ENCODE results near the gene OR8G5.
"Not testable (repeated sequence)": the region's sequence is repeated elsewhere in the genome, so short reads cannot be mapped to it uniquely, and the experiment has no call there.

OR8G5 gene

GRCh38 chr11:124225471-124225870, 30.7 kb upstream of the OR8G5 start:
- TF ChIP-seq TAF1 (IDR thresholded peaks at IDR 0.05; ENCODE audit: low read depth, low read length), result no peak
- DNase-seq (ENCODE audit: insufficient read length, low spot score) (no peak), FAIRE-seq (no peak)

DNA sequence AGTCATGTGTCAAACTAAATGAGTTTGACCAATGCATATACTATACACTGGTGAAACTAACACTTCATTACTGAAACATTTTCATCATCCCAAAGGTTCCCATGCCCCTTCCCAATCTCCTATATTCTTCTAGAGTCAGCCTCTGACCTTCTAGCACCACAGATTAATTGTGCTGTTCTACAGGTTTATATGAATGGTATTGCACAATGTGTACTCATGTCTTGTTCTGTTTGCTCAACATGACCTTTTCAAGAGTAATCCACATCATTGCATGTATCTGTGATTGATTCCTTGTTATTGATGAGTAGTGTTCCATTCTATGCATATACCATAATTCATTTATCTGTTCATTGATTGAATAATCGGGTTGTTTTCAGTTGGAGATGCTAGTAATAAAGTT, 22.8 kb upstream of the OR8G5 start:
- TF ChIP-seq POU2F2 (IDR thresholded peaks at IDR 0.05; ENCODE audit: low read depth, low read length) (no peak), SPI1 (IDR thresholded peaks at IDR 0.05; ENCODE audit: low read depth, low read length) (no peak), POLR2A (IDR thresholded peaks at IDR 0.05; ENCODE audit: low read depth, low read length) (no peak), TAF1 (IDR thresholded peaks at IDR 0.05; ENCODE audit: low read depth, low read length) (no peak), PAX5 (IDR thresholded peaks at IDR 0.05; ENCODE audit: insufficient read depth, low read length, severe bottlenecking) (no peak), POLR2AphosphoS5 (IDR thresholded peaks at IDR 0.05; ENCODE audit: low read depth, low read length) (no peak)
- no peak for FAIRE-seq
- DNase-seq (ENCODE audit: insufficient read length, low spot score), result no peak

- no peak for FAIRE-seq
- DNase-seq (ENCODE audit: insufficient read length, low spot score), result no peak
- TF ChIP-seq POU2F2 (IDR thresholded peaks at IDR 0.05; ENCODE audit: low read depth, low read length) (no peak), POLR2A (IDR thresholded peaks at IDR 0.05; ENCODE audit: low read depth, low read length) (no peak), TAF1 (IDR thresholded peaks at IDR 0.05; ENCODE audit: low read depth, low read length) (no peak), POLR2AphosphoS5 (IDR thresholded peaks at IDR 0.05; ENCODE audit: low read depth, low read length) (no peak), PAX5 (IDR thresholded peaks at IDR 0.05; ENCODE audit: insufficient read depth, low read length, severe bottlenecking) (no peak), SPI1 (IDR thresholded peaks at IDR 0.05; ENCODE audit: low read depth, low read length) (no peak)
Measured at GRCh38 chr11:124238512-124238911, 17.7 kb upstream of the OR8G5 start.

DNA sequence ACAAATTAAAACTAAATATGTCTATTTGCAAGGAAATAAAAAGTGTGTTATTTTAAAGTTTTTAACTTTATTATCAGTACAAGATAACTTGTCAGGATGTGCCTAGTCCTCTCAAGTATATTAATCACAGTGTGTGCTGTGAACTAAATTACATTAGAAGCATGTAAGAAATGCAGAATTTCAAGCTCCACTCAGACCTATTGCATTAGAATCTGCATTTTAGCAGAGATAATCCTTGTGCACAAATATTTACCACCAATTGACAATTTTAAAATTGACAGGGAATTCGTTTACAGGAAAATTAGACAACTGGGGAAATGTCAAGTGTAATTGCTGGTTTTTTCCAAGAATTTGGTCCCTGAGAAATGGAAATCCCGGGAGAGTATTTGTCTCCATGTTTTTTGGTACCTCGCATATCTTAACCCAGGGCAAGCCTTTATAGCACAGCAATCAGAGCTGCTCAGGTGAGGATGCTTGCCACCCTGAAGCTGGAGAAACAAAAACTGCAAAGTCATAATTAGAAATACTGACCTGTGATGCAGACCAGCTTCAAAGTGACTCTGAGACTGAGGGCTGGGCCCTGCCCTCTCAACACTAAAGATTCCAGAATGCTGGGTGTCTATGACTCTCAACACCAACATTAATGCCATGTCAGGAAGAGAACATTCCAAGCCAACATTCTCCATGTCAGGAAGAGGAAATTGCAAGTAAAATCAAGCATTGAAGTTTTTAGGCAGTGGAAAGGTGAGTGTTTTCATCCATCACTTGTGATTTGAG, 15.4 kb upstream of the OR8G5 start, which contains the start of gene OR8G1:
OR8G1 (plus strand) TSS at position 475 of the 777 bp plus-strand sequence. CDS start 8,581 bp downstream, outside the sequence.
- DNase-seq (ENCODE audit: insufficient read length, low spot score) (no peak), FAIRE-seq (no peak)
- TF ChIP-seq SPI1 (IDR thresholded peaks at IDR 0.05; ENCODE audit: low read depth, low read length), result no peak
- TF ChIP-seq POU2F2 (IDR thresholded peaks at IDR 0.05; ENCODE audit: low read depth, low read length), result no peak
- TF ChIP-seq POLR2AphosphoS5 (IDR thresholded peaks at IDR 0.05; ENCODE audit: low read depth, low read length), result no peak
- TF ChIP-seq PAX5 (IDR thresholded peaks at IDR 0.05; ENCODE audit: insufficient read depth, low read length, severe bottlenecking), result no peak
- TF ChIP-seq TAF1 (IDR thresholded peaks at IDR 0.05; ENCODE audit: low read depth, low read length), result no peak
- no peak for TF ChIP-seq POLR2A (IDR thresholded peaks at IDR 0.05; ENCODE audit: low read depth, low read length)

GRCh38 chr11:124249869-124250268, 6.3 kb upstream of the OR8G5 start:
- DNase-seq (ENCODE audit: insufficient read length, low spot score); FAIRE-seq: not testable (repeated sequence)

DNA sequence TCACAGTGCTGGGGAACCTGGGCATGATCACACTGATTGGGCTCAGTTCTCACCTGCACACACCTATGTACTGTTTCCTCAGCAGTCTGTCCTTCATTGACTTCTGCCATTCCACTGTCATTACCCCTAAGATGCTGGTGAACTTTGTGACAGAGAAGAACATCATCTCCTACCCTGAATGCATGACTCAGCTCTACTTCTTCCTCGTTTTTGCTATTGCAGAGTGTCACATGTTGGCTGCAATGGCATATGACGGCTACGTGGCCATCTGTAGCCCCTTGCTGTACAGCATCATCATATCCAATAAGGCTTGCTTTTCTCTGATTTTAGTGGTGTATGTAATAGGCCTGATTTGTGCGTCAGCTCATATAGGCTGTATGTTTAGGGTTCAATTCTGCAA, 8.9 kb downstream of the OR8G5 start:
- DNase-seq (ENCODE audit: insufficient read length, low spot score); FAIRE-seq: not testable (repeated sequence)

DNA sequence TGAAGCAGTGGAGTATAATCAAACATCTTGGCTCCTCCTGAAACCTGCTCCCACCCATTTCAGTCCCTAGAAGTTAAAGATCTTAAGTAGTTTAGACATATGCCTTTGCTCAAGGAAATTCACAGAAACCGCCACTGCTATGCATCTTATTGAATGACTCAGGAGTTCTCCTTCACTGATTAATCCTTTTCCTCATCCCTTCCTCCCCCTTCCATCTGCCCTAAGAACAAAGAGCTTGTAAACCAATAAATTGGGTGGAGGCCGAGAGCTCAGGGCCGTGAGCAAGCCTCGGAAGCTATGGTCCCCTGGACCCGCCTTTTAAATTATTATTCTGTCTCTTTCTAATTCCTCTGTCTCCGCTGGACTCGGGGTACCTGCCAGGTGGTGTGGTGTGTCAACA, 14.7 kb downstream of the OR8G5 start:
- not testable (repeated sequence) for FAIRE-seq; DNase-seq (ENCODE audit: insufficient read length, low spot score)

DNA sequence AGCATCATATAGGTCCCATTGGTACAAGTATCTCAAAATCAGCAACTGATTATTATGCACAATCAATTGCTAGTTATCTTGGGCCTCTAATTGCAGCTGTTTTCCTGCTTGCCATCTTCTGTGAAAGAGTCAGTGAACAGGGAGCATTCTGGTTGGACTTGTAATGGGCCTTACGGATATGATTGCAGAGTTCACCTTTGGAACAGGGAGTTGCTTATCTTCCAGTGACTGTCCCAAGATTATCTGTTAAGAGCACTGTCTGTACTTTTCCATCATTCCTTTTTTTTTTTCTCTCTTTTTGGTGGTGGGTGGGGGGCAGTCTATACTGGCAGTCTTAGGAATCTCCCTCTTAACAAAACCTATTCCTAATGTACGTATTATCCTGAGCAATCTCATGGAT, 17.8 kb downstream of the OR8G5 start:
- no peak for DNase-seq (ENCODE audit: insufficient read length, low spot score)
- TF ChIP-seq SPI1 (IDR thresholded peaks at IDR 0.05; ENCODE audit: low read depth, low read length) (no peak), POLR2AphosphoS5 (IDR thresholded peaks at IDR 0.05; ENCODE audit: low read depth, low read length) (no peak), POLR2A (IDR thresholded peaks at IDR 0.05; ENCODE audit: low read depth, low read length) (no peak), TAF1 (IDR thresholded peaks at IDR 0.05; ENCODE audit: low read depth, low read length) (no peak), POU2F2 (IDR thresholded peaks at IDR 0.05; ENCODE audit: low read depth, low read length) (no peak)
- FAIRE-seq, result no peak

- DNase-seq (ENCODE audit: insufficient read length, low spot score) (no peak), FAIRE-seq (no peak)
- TF ChIP-seq SPI1 (IDR thresholded peaks at IDR 0.05; ENCODE audit: low read depth, low read length) (no peak), PAX5 (IDR thresholded peaks at IDR 0.05; ENCODE audit: insufficient read depth, low read length, severe bottlenecking) (no peak), POLR2AphosphoS5 (IDR thresholded peaks at IDR 0.05; ENCODE audit: low read depth, low read length) (no peak), TAF1 (IDR thresholded peaks at IDR 0.05; ENCODE audit: low read depth, low read length) (no peak), POU2F2 (IDR thresholded peaks at IDR 0.05; ENCODE audit: low read depth, low read length) (no peak), POLR2A (IDR thresholded peaks at IDR 0.05; ENCODE audit: low read depth, low read length) (no peak)
Measured at GRCh38 chr11:124276081-124276480, 19.9 kb downstream of the OR8G5 start.

DNA sequence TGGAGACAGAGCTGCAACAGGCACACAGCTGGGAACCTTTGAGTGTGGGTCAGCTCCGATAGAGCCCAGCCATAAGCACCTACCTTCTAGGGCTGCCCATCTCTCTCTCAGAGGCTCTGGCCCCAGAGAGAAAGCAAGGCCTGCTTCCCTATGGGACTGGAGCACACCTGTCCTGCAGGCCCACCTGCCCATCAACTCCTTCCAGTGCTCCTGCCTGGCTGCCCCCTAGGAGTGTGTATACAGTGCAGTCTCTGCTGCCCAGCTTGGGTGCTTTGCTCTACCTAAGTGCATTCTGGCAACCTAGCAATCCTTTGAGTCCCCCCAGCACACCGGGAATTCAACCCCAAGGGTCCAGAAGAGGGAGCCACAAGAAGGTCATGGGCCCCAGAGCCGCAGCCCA, 21.0 kb downstream of the OR8G5 start:
- DNase-seq (ENCODE audit: insufficient read length, low spot score), result no peak
- FAIRE-seq, result no peak
- no peak for TF ChIP-seq POU2F2 (IDR thresholded peaks at IDR 0.05; ENCODE audit: low read depth, low read length)
- no peak for TF ChIP-seq POLR2A (IDR thresholded peaks at IDR 0.05; ENCODE audit: low read depth, low read length)
- no peak for TF ChIP-seq TAF1 (IDR thresholded peaks at IDR 0.05; ENCODE audit: low read depth, low read length)
- no peak for TF ChIP-seq SPI1 (IDR thresholded peaks at IDR 0.05; ENCODE audit: low read depth, low read length)
- TF ChIP-seq POLR2AphosphoS5 (IDR thresholded peaks at IDR 0.05; ENCODE audit: low read depth, low read length), result no peak
- TF ChIP-seq PAX5 (IDR thresholded peaks at IDR 0.05; ENCODE audit: insufficient read depth, low read length, severe bottlenecking), result no peak

GRCh38 chr11:124277804-124278203, 21.6 kb downstream of the OR8G5 start:
- no peak for TF ChIP-seq SPI1 (IDR thresholded peaks at IDR 0.05; ENCODE audit: low read depth, low read length)
- no peak for TF ChIP-seq PAX5 (IDR thresholded peaks at IDR 0.05; ENCODE audit: insufficient read depth, low read length, severe bottlenecking)
- no peak for TF ChIP-seq POLR2A (IDR thresholded peaks at IDR 0.05; ENCODE audit: low read depth, low read length)
- no peak for TF ChIP-seq POLR2AphosphoS5 (IDR thresholded peaks at IDR 0.05; ENCODE audit: low read depth, low read length)
- no peak for TF ChIP-seq TAF1 (IDR thresholded peaks at IDR 0.05; ENCODE audit: low read depth, low read length)
- no peak for TF ChIP-seq POU2F2 (IDR thresholded peaks at IDR 0.05; ENCODE audit: low read depth, low read length)
- FAIRE-seq (no peak), DNase-seq (ENCODE audit: insufficient read length, low spot score) (no peak)
